KOPT-K1 (cell line): ENCODE measurements around the gene TBL1X.

ENCODE experiments used
- H3K27ac ChIP-seq: fragments of 200-600 bp; sonication (generic); 2 replicates; pipeline ENCODE4 v1.5.1; 2016; ENCODE audit warnings: antibody characterized with exemption, mild to moderate bottlenecking, low read depth, low read length; ENCODE audit not compliant: poor library complexity, severe bottlenecking
- H3K36me3 ChIP-seq: fragments of 200-600 bp; sonication (generic); 2 replicates; pipeline ENCODE4 v1.5.1; 2017; ENCODE audit warnings: antibody characterized with exemption, mild to moderate bottlenecking, low read length, moderate library complexity; ENCODE audit not compliant: insufficient read depth
- H3K9me3 ChIP-seq: fragments of 200-600 bp; sonication (generic); 2 replicates; pipeline ENCODE4 v1.5.1; 2017; ENCODE audit warnings: antibody characterized with exemption, low read length, mild to moderate bottlenecking; ENCODE audit not compliant: insufficient read depth, poor library complexity, severe bottlenecking

TBL1X gene

GRCh38 chrX:9619581-9619980 lies 154.7 kb downstream of the TBL1X start:
- no peak overlapping the region for H3K27ac ChIP-seq
- no peaks in the 10 kb centered on the region for H3K36me3 ChIP-seq
- H3K9me3 ChIP-seq = no peaks in the 10 kb centered on the region

GRCh38 chrX:9622128-9622527 lies 157.3 kb downstream of the TBL1X start:
- H3K27ac ChIP-seq = no peak overlapping the region

DNA sequence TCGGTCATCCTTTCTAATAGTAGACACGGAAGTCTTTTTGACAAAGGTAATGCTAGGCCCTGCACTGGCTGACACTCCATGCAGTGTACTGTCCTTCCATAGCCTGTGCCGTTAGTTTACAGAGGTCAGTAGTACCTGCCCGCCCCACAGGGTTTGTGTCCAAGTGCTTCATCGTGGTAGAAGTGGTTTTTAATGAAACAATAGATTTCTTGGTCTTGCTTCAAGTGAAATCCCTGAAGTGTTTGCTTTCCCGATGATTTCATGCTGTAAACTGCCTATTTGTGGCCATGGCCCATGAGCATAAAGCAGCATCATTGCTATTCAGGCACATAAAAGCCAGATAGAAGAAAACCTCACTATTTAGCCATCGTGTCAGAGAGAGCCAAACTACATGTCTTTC lies 161.5 kb downstream of the TBL1X start:
- no peaks in the 10 kb centered on the region for H3K36me3 ChIP-seq
- no peaks in the 10 kb centered on the region for H3K9me3 ChIP-seq
- H3K27ac ChIP-seq = no peak overlapping the region

More at GRCh38 chrX:9622128-9622527, 157.3 kb downstream of the TBL1X start:
- no peaks in the 10 kb centered on the region for H3K9me3 ChIP-seq
- no peaks in the 10 kb centered on the region for H3K36me3 ChIP-seq

DNA sequence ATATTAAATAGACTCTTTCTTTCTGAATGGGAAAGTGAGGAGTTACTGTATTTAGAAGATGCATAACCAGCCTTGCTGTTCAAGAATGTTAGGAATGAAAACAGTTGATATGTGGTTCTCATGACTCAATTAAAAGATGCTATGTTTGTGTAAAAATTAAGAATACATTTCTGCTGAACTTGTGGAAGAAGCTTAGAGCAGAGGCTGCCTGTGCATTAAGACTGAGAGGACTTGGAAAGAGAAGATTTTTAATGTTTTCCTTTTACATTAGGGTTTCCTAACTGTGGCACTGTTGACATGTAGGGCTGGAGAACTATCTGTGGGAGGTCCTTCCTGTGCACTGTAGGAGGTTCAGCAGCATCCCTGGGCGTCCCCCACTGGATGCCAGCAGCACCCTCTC lies 163.1 kb downstream of the TBL1X start:
- Histone ChIP-seq H3K36me3 (no peaks in the 10 kb centered on the region), H3K9me3 (no peaks in the 10 kb centered on the region), H3K27ac (no peak overlapping the region)

- Histone ChIP-seq H3K36me3 (no peaks in the 10 kb centered on the region), H3K27ac (no peak overlapping the region), H3K9me3 (no peaks in the 10 kb centered on the region)
Observed at GRCh38 chrX:9628779-9629493, 164.1 kb downstream of the TBL1X start.

GRCh38 chrX:9634551-9634950 lies 169.7 kb downstream of the TBL1X start:
- H3K27ac ChIP-seq = no peak overlapping the region
- no peaks in the 10 kb centered on the region for H3K9me3 ChIP-seq

DNA sequence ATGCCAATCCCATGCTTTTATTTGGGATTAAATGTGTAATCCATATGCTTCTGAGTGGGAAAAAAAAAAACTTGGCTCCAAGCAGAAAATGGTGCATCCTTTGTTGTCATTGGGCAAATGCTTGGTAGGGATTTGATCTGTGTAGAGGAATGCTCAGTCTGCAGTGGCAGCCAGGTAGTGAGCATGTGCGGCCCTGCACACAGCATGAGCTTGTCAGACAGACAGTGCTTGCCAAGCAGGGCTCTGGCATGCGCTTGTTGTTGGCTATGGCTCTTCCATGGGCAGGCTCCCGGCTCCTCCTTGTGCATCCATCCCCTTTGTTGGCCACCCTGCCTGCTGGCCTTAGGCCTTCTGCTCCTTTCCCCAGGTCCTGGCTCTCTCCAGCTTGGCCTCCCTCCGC lies 170.5 kb downstream of the TBL1X start:
- Histone ChIP-seq H3K9me3 (no peaks in the 10 kb centered on the region), H3K36me3 (no peaks in the 10 kb centered on the region), H3K27ac (no peak overlapping the region)

More at GRCh38 chrX:9634551-9634950, 169.7 kb downstream of the TBL1X start:
- no peaks in the 10 kb centered on the region for H3K36me3 ChIP-seq

GRCh38 chrX:9635803-9636202 lies 170.9 kb downstream of the TBL1X start:
- Histone ChIP-seq H3K36me3 (no peaks in the 10 kb centered on the region), H3K27ac (no peak overlapping the region), H3K9me3 (no peaks in the 10 kb centered on the region)

DNA sequence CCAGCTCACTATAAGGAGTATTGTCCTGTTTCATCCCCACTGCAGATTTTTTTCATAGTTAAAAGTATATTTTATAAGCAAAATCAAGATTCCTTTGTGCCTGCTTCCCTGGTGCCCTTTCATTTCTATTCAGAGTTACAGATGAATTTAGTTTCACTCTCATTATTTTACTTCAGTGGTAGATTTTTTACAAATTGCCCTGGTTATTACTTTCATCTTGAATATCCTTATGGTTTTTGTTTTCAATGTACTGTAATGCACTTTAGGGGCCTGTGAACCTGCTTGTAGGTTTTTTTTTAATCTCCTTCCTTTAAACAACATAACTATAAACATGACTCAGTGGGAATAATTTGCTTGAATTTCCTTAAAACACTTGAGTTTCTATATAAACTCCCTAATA lies 174.0 kb downstream of the TBL1X start:
- Histone ChIP-seq H3K36me3 (no peaks in the 10 kb centered on the region), H3K9me3 (no peaks in the 10 kb centered on the region), H3K27ac (no peak overlapping the region)

DNA sequence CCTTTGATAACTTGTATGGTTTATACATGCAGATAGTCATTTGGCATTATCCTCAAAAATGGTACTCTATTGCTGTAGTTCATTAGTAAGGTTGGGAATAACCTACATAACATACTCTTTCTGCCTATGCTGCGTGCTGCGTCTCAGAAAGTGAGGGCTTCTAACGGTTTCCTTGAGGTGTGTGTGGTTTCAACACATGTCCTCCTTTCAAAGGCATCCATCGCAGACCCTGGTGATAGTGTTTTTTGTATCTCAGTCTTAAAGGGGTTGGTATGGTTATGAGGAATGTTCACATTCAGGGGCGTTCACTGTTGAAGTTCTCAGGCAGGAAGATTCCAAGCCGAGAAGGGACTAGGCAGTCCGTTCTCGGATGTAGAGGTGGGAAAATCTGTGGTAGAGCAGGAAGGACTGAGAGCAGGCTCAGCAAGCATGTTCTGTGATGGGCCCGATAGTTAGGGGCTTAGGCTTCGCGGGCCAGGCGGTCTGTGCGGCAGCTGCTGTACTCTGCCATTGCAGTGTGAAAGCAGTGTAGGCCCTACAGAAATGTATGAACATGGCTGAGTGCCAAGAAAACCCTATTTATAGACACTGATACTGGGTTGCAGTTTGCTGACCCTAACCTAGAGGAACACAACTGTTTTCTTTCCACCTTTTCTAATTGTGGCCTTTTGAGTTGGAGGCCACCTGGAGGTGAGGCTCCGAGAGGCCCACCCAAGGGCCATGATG lies 177.6 kb downstream of the TBL1X start:
- Histone ChIP-seq H3K27ac (peak overlapping the region; percentile 80), H3K9me3 (no peaks in the 10 kb centered on the region), H3K36me3 (no peaks in the 10 kb centered on the region)

- H3K9me3 ChIP-seq = no peaks in the 10 kb centered on the region
- H3K36me3 ChIP-seq = no peaks in the 10 kb centered on the region
- H3K27ac ChIP-seq = peak overlapping the region; percentile 80
Observed at GRCh38 chrX:9643807-9644206, 178.9 kb downstream of the TBL1X start.

GRCh38 chrX:9644335-9644734 lies 179.5 kb downstream of the TBL1X start:
- Histone ChIP-seq H3K36me3 (no peaks in the 10 kb centered on the region), H3K27ac (peak overlapping the region; percentile 80)

GRCh38 chrX:9646471-9647224 lies 181.8 kb downstream of the TBL1X start:
- H3K27ac ChIP-seq = no peak overlapping the region
- H3K36me3 ChIP-seq = no peaks in the 10 kb centered on the region

More at GRCh38 chrX:9644335-9644734, 179.5 kb downstream of the TBL1X start:
- no peaks in the 10 kb centered on the region for H3K9me3 ChIP-seq

DNA sequence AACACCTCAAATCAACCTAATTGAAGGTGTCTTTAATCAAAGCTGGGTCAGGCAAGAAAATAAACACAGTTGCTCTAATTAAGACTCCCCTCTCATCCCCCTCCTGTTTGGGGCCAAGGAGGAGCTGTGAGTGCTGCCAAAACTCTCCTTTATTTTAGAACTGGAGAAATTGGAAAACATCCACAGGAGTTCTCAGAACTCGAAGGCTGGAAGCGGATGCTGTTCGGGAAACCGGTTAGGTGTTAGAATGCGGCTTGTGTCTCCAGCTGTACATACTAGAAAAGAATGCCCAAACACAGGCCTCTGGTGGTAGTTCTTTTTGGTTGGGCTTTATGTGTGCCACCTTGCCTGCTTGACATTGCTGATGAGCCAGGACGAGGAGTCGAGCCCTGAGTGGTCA lies 182.6 kb downstream of the TBL1X start:
- Histone ChIP-seq H3K9me3 (no peaks in the 10 kb centered on the region), H3K27ac (no peak overlapping the region), H3K36me3 (no peaks in the 10 kb centered on the region)

More at GRCh38 chrX:9646471-9647224, 181.8 kb downstream of the TBL1X start:
- H3K9me3 ChIP-seq = no peaks in the 10 kb centered on the region

DNA sequence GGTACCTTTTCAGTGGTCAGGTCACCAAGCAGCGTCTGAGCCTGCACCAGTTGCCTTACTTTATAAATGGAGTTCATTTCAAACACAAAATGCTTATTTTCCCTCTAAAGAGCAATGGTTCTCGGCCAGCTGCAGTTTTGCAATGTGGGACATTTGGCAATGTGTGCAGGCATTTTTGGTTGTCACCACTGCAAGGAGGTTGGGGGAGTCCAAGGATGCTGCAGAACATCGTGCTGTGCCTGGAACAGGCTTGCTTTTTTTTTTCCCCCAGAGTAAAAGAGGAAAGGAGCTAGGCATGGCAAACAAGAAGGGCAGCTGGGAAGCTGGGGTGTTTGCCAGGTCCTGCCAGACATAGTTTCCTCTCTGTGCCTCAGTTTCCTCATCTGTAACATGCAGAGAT lies 185.2 kb downstream of the TBL1X start:
- Histone ChIP-seq H3K27ac (no peak overlapping the region), H3K36me3 (0 out of 2 replicates have a peak, but pooled peaks cover under 1% of the 10 kb centered on the region), H3K9me3 (no peaks in the 10 kb centered on the region)
